ENCODE measurements around the gene MAFG. TPM values are rescaled to one million over a fixed set of nuclear protein-coding genes. Genes with fewer than 3 reads are reported as not detected.

The MAFG gene
- total and polyA plus RNA-seq, 2 donors (not counting 3 experiments of a cell fraction or from before 2014, with no cell fraction given), result 27.6 to 35.0 TPM

DNA sequence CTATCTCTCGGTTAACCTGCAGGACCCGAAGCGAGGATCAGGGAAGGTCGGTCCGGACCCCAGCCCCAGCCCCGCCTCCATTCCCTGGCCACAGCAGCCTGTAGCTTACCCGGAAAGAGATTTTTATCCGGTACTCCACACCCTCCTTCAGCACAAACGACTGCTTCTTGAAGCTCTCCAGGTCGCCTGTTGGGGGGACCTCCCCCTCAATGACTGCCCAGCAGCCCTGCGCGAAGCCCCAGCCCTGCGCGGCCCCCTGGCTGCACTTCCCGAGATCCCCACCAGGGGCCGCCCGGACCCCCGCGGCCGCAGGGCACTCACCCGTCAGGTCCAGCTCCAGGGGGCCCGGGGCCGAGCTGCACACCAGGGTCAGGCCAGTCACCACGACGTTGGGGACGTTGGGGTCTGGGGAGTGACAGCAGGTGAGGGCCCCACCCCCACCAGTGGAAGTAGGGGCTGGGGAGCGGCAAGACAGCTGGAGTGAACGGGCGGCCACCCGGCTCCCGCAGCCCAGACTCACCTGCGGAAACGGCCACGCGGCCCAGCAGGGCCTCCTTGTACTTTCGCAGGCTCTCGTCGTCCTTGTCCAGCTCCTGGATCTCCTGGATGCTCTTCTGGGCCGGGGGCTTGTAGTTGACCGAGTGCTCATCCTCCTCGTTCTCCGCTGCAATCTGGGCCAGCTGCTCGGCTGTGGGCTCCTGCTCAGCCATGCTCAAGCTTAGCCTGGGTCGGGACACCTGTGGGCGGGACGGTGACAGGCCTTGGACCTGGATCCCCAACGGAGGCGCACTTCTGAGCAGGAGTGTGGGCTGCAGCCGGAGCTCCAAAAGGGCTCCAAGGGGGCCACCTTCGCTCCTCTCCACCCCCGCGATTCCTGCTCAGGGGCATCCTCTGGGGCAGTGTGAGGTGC lies 58.1 kb downstream of the MAFG start:
- DNase-seq (ENCODE audit: low read depth, low spot score) (peak; percentile 39), FAIRE-seq (peak; percentile 61)
- Histone ChIP-seq H2AFZ (ENCODE audit: low read depth, low read length) (no peak overlapping the region), H3K4me1 (ENCODE audit: control insufficient read depth, extremely low read depth, insufficient read depth, low read length) (peaks cover 17% of the 10 kb centered on the region), H3K9me3 (replicated peaks; ENCODE audit: control insufficient read depth, insufficient read depth, low read length) (no peaks in the 10 kb centered on the region), H3K9ac (replicated peaks; ENCODE audit: extremely low read depth, insufficient read depth, low read length) (peak overlapping the region; percentile 89), H3K27ac (ENCODE audit: insufficient read depth, low read depth, low read length) (peak overlapping the region; percentile 66), H3K4me2 (ENCODE audit: insufficient read depth, low read length) (peak overlapping the region; percentile 79), H4K20me1 (replicated peaks; ENCODE audit: control insufficient read depth, extremely low read depth, insufficient read depth, low read length) (no peaks in the 10 kb centered on the region), H3K36me3 (ENCODE audit: control insufficient read depth in 2 of 2, extremely low read depth in 1 of 2, insufficient read depth in 2 of 2, low read length in 2 of 2) (peaks cover 6 to 17% of the 10 kb centered on the region in 2 experiments), H3K4me3 (replicated peaks in 1 of 3; ENCODE audit: insufficient read depth in 1 of 3, low read depth in 1 of 3, low read length in 3 of 3) (peak overlapping the region; percentile 66 to 85 (median 77)), H3K79me2 (ENCODE audit: control insufficient read depth, insufficient read depth, low read length) (peaks cover 25% of the 10 kb centered on the region), H3K9me1 (replicated peaks; ENCODE audit: control insufficient read depth, extremely low read depth, insufficient read depth, low read length) (no peaks in the 10 kb centered on the region), H3K27me3 (ENCODE audit: control insufficient read depth in 2 of 2, insufficient read depth in 2 of 2, low read length in 2 of 2) (no peaks in the 10 kb centered on the region)
- TF ChIP-seq POLR2A (IDR thresholded peaks at IDR 0.05; ENCODE audit: low read depth, low read length), result peak; percentile 26
- TF ChIP-seq, protein P1, sequence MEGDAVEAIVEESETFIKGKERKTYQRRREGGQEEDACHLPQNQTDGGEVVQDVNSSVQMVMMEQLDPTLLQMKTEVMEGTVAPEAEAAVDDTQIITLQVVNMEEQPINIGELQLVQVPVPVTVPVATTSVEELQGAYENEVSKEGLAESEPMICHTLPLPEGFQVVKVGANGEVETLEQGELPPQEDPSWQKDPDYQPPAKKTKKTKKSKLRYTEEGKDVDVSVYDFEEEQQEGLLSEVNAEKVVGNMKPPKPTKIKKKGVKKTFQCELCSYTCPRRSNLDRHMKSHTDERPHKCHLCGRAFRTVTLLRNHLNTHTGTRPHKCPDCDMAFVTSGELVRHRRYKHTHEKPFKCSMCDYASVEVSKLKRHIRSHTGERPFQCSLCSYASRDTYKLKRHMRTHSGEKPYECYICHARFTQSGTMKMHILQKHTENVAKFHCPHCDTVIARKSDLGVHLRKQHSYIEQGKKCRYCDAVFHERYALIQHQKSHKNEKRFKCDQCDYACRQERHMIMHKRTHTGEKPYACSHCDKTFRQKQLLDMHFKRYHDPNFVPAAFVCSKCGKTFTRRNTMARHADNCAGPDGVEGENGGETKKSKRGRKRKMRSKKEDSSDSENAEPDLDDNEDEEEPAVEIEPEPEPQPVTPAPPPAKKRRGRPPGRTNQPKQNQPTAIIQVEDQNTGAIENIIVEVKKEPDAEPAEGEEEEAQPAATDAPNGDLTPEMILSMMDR (IDR thresholded peaks at IDR 0.05; ENCODE audit: extremely low read depth in 1 of 2, insufficient read depth in 1 of 2, low read depth in 1 of 2, low read length in 2 of 2), result peak; percentile 89 to 90
- TF ChIP-seq FOS (IDR thresholded peaks at IDR 0.05; ENCODE audit: borderline replicate concordance, insufficient read depth, low read length), result no peak
- POLR2A ChIA-PET, result no interaction called here
- dilution Hi-C loops (cut with MboI; ENCODE audit: extremely low pct_ligation_motif_present, low sequenced_read_pairs), result no loop called here
- CTCF ChIA-PET, result interaction anchor here (1.0 to 3.0 kb wide), 8 partner anchors 17 to 153 kb away, joined by 3 to 16 read pairs (median 6); partner anchors contain the start of genes ALYREF, ANAPC11, CENPX and LRRC45
- intact Hi-C loops (cut with micrococcal nuclease), result loop anchor here (1.0 to 2.0 kb wide), 3 partner anchors 8 to 41 kb away; partner anchors contain the start of genes ALYREF, ANAPC11 and PCYT2
- BruUV-seq (replicated peaks), result no TSS peak

Measured in endothelial cell of umbilical vein (primary cell).